Omental fat pad (tissue), 4 donors: ENCODE results near the gene TRAPPC10. TPM values are rescaled to one million over a fixed set of nuclear protein-coding genes. Genes with fewer than 3 reads are reported as not detected.
"Not testable (repeated sequence)": the region's sequence is repeated elsewhere in the genome, so short reads cannot be mapped to it uniquely, and the experiment has no call there.

ENCODE experiments used
- ATAC-seq: fragments of 150-250 bp; one replicate; pipeline ENCODE4 v1.9.1; 2016; ENCODE audit warnings: mild to moderate bottlenecking, moderate library complexity; ENCODE audit not compliant: low FRiP score
- DNase-seq: peaks from one replicate; pipeline ENCODE4 v3.0.0-alpha.2; 2019; ENCODE audit warnings: low spot score
- small RNA-seq: library from RNA; depleted of rRNA; stranded (forward); fragments of <200 nt; gene quantifications from one replicate; pipeline ENCODE3, GENCODE V24; 2016
- total RNA-seq, 4 donors: library from RNA; depleted of rRNA; stranded (reverse); fragments of >200 nt; gene quantifications; one replicate each; pipeline ENCODE4 v1.1.0, GENCODE V29; 2016

TRAPPC10 gene
- total RNA-seq, 4 donors from 2014 or later = 29.3 to 42.8 (median 36.6) TPM

DNA sequence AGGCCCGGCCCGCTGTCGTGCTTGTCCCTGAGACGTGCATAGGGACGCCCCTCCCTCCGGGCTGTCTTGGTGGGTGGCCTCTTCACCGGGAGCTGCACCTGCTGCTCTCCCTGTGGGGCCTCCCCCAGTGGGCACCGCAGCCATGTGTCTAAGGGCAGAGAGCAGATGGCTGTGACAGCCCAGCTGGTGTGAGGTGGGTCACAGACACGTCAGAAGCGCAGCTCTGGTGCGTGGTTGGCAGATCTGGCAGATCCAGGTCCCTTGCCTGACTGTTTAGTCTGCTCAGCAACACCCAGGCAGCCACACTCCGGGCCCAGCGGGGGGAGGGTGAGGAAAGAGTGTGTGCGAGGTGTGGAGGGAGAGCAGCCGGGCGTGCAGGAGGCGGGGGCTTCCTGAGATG, 131.3 kb downstream of the TRAPPC10 start:
- ATAC-seq, DNase-seq: not testable (repeated sequence)

DNA sequence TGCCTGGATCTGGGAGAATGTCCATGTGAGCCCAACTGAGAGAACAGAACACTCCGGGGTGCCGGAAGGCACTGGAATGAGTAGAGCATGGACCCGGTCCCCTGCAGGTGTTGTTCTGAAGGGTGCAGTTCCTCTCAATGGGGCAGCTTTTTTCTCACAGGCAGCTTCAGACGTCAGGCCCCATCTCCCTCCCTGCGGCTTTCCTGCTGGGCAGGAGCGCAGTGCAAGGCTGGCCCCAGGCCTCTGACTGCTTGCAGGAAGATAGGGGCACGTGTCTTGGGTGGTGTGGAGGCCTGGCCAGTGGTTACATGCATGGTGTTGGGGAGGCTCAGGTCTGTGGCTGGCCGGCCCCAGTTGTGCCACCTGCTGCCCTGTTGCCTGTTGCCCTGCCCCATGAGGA, 131.9 kb downstream of the TRAPPC10 start:
- not testable (repeated sequence) for DNase-seq, ATAC-seq

DNA sequence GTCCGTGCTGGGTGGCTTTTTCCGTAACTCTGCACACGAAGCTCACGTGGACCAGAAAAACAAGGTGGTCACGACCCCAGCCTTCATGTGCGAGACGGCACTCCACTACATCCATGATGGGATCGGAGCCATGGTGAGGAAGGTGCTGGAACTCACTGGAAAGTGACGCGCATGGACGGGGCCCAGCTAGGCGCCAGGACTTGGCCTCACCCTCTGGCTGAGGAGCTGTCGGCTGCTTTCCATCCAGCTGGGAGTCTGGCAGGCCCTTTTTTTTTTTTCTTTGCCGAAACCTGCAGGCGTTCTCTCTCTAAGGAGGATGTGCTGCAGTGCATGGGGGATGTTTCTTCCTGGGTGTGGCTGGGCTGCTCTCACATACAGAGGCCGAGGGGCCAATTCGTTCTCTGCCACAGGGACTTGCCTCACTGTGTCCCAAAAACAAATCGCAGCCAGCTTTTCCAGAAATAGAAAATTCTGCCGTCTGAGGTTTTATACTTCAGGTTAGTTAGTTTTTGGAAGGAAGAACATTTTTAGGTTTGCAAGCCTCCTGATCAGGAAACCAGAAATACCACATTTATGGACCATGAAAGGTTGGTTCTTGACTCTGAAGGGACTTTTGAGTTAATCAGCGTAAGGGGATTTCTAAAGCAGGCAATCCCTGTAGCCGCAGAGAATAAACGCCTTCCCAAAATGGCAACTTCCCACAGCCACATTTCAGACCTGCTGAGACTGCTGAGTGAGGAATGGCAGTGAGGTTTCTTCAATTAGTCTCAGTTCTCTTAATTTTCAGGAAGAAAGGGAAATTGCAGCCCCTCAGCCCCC, 132.9 kb downstream of the TRAPPC10 start:
- DNase-seq, ATAC-seq: not testable (repeated sequence)

DNA sequence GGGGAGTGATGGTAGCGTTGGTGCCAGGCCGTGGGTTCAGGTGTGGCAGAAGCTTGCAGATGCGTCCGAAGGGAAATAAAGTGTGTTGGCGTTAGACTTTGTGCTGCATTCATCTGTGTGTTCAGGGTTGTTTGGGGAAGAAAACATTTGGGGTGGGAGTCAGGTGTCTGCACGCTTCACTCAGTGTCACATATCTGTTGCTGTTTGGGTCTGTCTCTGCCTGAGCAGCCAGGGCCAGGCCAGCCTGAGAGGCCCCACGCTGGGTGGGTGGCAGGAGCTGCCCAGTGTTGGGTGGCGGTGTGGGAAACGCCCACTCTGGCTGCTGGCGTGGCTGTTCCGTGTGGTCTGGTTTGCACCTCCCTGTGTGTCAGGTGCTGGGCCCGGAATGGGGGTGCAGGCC, 133.5 kb downstream of the TRAPPC10 start:
- not testable (repeated sequence) for DNase-seq

DNA sequence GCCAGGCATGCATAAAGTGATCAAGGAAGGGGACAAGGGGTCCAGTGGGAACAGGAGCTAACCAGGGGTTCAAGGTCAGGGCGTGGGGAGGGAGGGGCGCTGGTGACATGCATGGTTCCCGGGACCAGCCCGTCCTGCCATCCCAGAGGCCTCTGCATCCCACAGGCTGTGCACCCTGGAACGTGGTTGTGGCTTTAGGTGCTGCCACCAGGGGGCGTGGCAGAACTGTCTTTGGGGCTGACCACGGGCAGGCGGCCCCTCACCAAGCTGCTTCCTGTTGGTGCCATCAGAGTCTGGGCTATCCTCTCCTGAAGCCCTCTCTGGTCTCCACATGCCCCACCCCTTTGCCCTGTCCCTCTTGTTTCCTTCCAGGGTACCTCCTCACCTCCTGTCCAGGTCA, 135.0 kb downstream of the TRAPPC10 start:
- not testable (repeated sequence) for ATAC-seq, DNase-seq

More for the DNA sequence above, 133.5 kb downstream of the TRAPPC10 start:
- ATAC-seq = not testable (repeated sequence)

DNA sequence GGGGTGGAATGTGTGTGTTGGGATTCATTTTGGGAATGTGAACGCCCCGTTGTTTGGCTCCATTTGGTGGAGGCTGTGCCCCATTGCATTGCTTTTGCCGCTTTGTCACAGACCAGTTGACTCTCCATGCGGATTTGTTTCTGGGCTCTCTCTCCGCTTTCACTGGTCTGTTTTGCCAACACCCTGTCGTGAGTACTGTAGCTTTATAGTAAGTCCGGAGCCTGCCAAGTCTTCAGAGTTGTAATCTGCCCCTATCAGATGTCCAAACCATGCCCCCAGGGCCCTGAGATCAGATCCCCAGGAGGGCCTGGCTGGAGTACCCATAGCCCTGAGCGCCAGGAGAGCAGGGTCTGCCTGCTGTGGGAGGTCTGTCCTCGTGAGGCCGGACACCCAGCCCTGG, 138.1 kb downstream of the TRAPPC10 start:
- not testable (repeated sequence) for ATAC-seq, DNase-seq

DNA sequence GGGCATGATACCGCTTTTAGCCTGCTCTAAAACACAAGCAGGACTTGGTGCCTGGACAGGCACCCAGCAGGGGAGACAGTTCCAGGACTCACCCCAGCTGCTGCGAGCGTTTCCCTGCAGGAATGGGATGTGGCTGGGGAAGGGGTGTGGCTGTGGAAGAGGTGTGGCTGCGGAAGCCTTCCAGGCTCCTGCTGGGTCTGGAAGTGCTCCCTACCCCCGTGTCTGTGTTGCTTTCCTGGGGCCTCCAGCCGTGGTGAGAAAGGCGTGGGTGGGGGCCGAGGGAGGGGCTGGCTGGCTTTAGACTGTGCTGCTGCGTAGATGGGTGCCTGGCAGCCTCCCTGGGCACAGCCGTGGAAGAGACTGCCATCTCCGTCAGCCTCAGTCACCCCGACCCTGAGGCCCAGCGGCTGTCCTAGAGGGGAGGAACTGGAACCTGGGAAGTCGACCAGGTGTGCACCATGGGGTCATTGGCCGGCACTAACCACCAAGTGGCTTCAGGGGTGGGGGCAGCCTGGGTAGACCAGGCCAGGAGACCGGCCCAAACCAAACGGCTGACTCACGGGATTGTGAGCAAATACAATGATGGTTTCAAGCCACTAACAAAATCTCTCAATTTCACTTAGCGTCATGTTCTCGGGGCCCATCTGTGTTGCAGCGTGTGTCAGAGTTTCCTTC, 141.2 kb downstream of the TRAPPC10 start:
- not testable (repeated sequence) for DNase-seq, ATAC-seq

DNA sequence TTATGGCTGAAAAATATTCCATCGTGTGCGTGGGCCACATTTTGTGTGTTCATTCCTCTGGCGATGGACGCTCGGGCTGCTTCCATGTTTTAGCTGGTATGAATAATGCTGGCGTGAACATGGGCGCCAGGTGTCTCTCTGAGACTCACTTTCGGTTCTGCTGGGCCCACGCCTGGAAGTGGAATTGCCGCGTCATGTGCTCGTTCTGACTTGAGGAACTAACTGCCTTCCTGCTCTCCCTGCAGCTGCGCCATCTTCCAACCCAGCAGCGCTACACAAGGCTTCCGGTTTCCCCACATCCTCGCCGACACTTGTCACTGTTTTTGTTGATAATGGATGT, 141.8 kb downstream of the TRAPPC10 start:
- not testable (repeated sequence) for DNase-seq, ATAC-seq

DNA sequence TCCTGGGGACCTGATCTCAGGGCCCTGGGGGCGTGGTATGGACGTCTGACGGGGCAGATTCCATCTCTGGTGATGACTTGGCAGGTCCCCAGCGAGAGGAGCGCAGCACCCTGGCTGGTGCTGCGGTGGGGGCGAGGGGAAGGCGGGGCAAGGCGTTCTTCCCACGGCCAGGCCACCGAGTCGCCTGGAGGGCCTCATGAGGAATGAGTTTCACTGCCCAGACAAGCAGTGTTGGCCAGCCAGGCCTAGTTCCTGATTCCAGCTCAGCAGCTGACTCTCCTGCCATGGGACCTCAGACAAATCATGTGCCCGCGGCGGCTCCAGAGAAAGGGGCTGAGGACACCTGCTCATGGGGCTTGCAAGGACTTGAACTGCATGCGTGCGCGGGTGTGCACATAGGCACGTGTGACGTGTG, 142.7 kb downstream of the TRAPPC10 start:
- not testable (repeated sequence) for ATAC-seq, DNase-seq

DNA sequence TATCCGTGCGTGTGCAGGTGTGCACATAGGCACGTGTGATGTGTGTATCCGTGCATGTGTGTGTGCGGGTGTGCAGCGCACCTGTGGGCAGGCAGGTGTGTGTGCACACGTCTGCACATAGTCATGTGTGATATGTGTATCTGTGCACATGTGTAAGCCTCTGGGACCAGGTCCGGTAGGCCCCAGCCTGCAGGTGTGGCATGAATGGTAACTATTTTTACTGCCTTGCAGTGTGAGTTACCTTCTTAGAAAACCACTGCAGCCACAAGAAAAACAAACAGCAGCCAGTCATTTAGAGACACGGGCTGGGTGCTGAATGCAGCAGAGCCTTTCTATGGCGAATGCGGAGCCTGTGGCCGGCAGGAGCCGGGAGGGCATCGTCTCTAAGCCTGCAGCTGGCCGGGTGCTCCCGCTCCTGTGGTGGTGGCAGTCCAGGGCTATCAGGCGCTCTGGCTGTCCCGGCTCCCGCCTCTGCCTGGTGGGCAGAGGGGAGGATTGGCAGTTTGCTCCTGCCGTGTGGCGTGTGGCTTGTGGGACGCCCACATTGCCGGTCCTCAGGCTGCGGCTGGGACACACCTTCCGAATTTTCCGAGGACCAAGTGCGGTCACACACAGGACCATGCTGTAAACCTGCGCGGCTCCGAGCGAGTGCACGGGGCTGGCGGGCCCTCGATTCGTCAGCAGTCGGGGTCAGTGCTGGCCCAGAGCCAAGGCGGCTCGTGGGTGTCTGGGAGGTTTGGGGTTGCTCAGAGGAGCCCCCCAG, 143.3 kb downstream of the TRAPPC10 start:
- not testable (repeated sequence) for ATAC-seq, DNase-seq

DNA sequence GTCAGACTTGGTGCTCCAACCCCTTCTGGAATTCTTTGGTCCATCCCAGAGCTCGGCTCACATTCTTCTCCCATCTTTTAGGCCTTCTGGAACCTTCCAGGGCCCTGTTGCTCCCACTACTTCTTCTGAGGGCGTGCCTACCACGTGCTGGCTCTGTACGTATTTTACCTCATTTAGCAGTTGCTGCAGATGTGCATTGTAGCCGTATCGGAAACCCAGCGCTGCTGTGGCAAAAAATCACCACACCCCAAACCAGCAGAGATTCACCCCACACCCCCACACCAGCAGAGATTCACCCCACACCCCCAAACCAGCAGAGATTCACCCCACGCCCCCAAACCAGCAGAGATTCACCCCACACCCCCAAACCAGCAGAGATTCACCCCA, 143.9 kb downstream of the TRAPPC10 start:
- ATAC-seq, DNase-seq: not testable (repeated sequence)

Small RNA genes within 50 kb of the gene (small RNA-seq; reads per million reads assigned to genes)
- gene RNU6-1150P = not detected

Other genes with a start within 250 kb of the TRAPPC10 start
- gene CSTB, start 236.0 kb upstream of the TRAPPC10 start, total RNA-seq = 10 to 100 TPM in 3 of 4 donors, 1 to 10 TPM in 1; 8.0 to 27.9 (median 17.7) TPM
- gene RRP1, start 222.7 kb upstream of the TRAPPC10 start, total RNA-seq = 10 to 100 TPM; 22.0 to 66.8 (median 25.4) TPM
- 10 to 100 TPM; 29.7 to 47.0 (median 43.3) TPM for gene AGPAT3, start 147.1 kb upstream of the TRAPPC10 start, total RNA-seq
- gene PWP2, start 95.1 kb downstream of the TRAPPC10 start, total RNA-seq = 10 to 100 TPM in 2 of 4 donors, 1 to 10 TPM in 2; 5.3 to 17.2 (median 11.3) TPM
- gene GATD3, start 121.4 kb downstream of the TRAPPC10 start, total RNA-seq = 10 to 100 TPM in 3 of 4 donors, 1 to 10 TPM in 1; 8.7 to 50.8 (median 15.2) TPM
- 1 to 10 TPM; 1.7 to 9.1 (median 3.7) TPM for gene ICOSLG, start 228.6 kb downstream of the TRAPPC10 start, total RNA-seq
- not detected for gene DNMT3L, start 249.6 kb downstream of the TRAPPC10 start, total RNA-seq